CD14-positive monocyte (primary cell): Measurements from ENCODE around the gene DNAAF1. TPM values are rescaled to one million over a fixed set of nuclear protein-coding genes. Genes with fewer than 3 reads are reported as not detected.

Experiments used
- DNase-seq, 3 donors: peaks; one replicate each; pipeline ENCODE4 v3.0.0-alpha.2; 2011 to 2022
- H2AFZ ChIP-seq: 2 replicates; pipeline ENCODE4 v1.6.0; 2012; ENCODE audit warnings: mild to moderate bottlenecking, low read depth, low read length, inconsistent platforms; ENCODE audit not compliant: insufficient read depth, poor library complexity, severe bottlenecking
- H3K27ac ChIP-seq, 2 donors: 1 replicate in 1 of 2; 2 replicates in 1 of 2; pipeline ENCODE4 v1.5.1; 2012 to 2013; ENCODE audit warnings: low read length in 2 of 2, control low read depth in 1 of 2, inconsistent platforms in 1 of 2, low read depth in 1 of 2, mild to moderate bottlenecking in 1 of 2
- H3K27me3 ChIP-seq, 2 donors: one replicate each; pipeline versions ENCODE4 v1.6.0 to v1.6.1; 2011 to 2013; ENCODE audit warnings: low read length in 2 of 2; ENCODE audit not compliant: control insufficient read depth in 2 of 2, insufficient read depth in 2 of 2
- H3K36me3 ChIP-seq, 2 donors: replicated peaks in 1 of 2; 1 replicate in 1 of 2; 2 replicates in 1 of 2; pipeline versions ENCODE4 v1.5.1 to v1.6.1; 2012 to 2013; ENCODE audit warnings: low read length in 2 of 2, control low read depth in 1 of 2, inconsistent platforms in 1 of 2, mild to moderate bottlenecking in 1 of 2; ENCODE audit not compliant: insufficient read depth in 2 of 2, control insufficient read depth in 1 of 2
- H3K4me1 ChIP-seq, 2 donors: 1 replicate in 1 of 2; 2 replicates in 1 of 2; pipeline versions ENCODE4 v1.5.1 to v1.6.1; 2012 to 2013; ENCODE audit warnings: low read length in 2 of 2, control low read depth in 1 of 2, inconsistent platforms in 1 of 2, mild to moderate bottlenecking in 1 of 2, moderate library complexity in 1 of 2; ENCODE audit not compliant: insufficient read depth in 2 of 2, control insufficient read depth in 1 of 2
- H3K4me2 ChIP-seq: replicated peaks from 2 replicates; pipeline ENCODE3; 2012; ENCODE audit warnings: low read length, moderate library complexity, mild to moderate bottlenecking; ENCODE audit not compliant: poor library complexity, severe bottlenecking; ENCODE audit errors: extremely low read depth
- H3K4me3 ChIP-seq, 3 experiments: fragments of 200-600 bp in 1 of 3; sonication (generic) in 1 of 3; replicated peaks in 1 of 3; 1 replicate in 2 of 3; 2 replicates in 1 of 3; pipeline ENCODE4 v1.5.1; 2011 to 2013; ENCODE audit warnings: low read length in 3 of 3, mild to moderate bottlenecking in 3 of 3, control low read depth in 2 of 3, low read depth in 2 of 3, inconsistent platforms in 1 of 3, moderate library complexity in 1 of 3
- H3K79me2 ChIP-seq: 2 replicates; pipeline ENCODE4 v1.6.0; 2012; ENCODE audit warnings: mild to moderate bottlenecking, control low read depth, inconsistent platforms, low read length, moderate library complexity; ENCODE audit not compliant: insufficient read depth
- H3K9ac ChIP-seq: 2 replicates; pipeline ENCODE4 v1.6.0; 2017; ENCODE audit warnings: low read length, mild to moderate bottlenecking; ENCODE audit not compliant: insufficient read depth, poor library complexity, severe bottlenecking
- H3K9me3 ChIP-seq, 2 donors: replicated peaks in 1 of 2; 1 replicate in 1 of 2; 2 replicates in 1 of 2; pipeline versions ENCODE4 v1.5.1 to v1.6.1; 2012 to 2013; ENCODE audit warnings: low read length in 2 of 2, control low read depth in 1 of 2; ENCODE audit not compliant: control insufficient read depth in 1 of 2, insufficient read depth in 1 of 2
- H4K20me1 ChIP-seq: 2 replicates; pipeline ENCODE4 v1.6.0; 2012; ENCODE audit warnings: mild to moderate bottlenecking, low read length, control low read depth, moderate library complexity; ENCODE audit not compliant: insufficient read depth
- H3K27ac Mint-ChIP-seq, 7 donors: one replicate each; pipeline ENCODE4 v1.8.0; 2020; ENCODE audit warnings: mild to moderate bottlenecking in 7 of 7, mixed read lengths in 7 of 7, moderate library complexity in 6 of 7, inconsistent platforms in 2 of 7
- H3K27me3 Mint-ChIP-seq, 3 donors: one replicate each; pipeline ENCODE4 v1.8.0; 2021 to 2022; ENCODE audit warnings: low read depth in 3 of 3, mild to moderate bottlenecking in 3 of 3, mixed read lengths in 3 of 3, moderate library complexity in 3 of 3, inconsistent platforms in 1 of 3
- H3K36me3 Mint-ChIP-seq, 2 donors: one replicate each; pipeline ENCODE4 v1.8.0; 2020; ENCODE audit warnings: mixed read lengths in 2 of 2, inconsistent platforms in 1 of 2, mild to moderate bottlenecking in 1 of 2
- H3K4me1 Mint-ChIP-seq: one replicate; pipeline ENCODE4 v1.8.0; 2020; ENCODE audit warnings: mild to moderate bottlenecking, mixed read lengths
- H3K4me3 Mint-ChIP-seq, 2 donors: one replicate each; pipeline ENCODE4 v1.8.0; 2020; ENCODE audit warnings: mild to moderate bottlenecking in 2 of 2, mixed read lengths in 2 of 2, moderate library complexity in 1 of 2
- H3K9me3 Mint-ChIP-seq, 7 donors: one replicate each; pipeline ENCODE4 v1.8.0; 2020 to 2022; ENCODE audit warnings: mixed read lengths in 7 of 7, mild to moderate bottlenecking in 6 of 7, moderate library complexity in 6 of 7, inconsistent platforms in 2 of 7
- CTCF ChIP-seq: fragments of 200-600 bp; IDR thresholded peaks from one replicate; pipeline ENCODE4 v1.8.0; 2022; ENCODE audit warnings: antibody characterized with exemption, mild to moderate bottlenecking
- WGBS: methylation state at CpG from one replicate; pipeline ENCODE4 v1.1.5; 2013; ENCODE audit warnings: missing lambda C conversion rate; ENCODE audit not compliant: insufficient coverage; 5-methylcytosine and 5-hydroxymethylcytosine counted together
- intact Hi-C, 2 donors: fragments of 100-400 bp; cut with micrococcal nuclease; formaldehyde crosslinking; loops; one replicate each; pipeline versions ENCODE4 v1.15.0 to v1.15.1; 2023
- polyA plus RNA-seq, 3 donors: library from polyadenylated mRNA; depleted of rRNA in 1 of 3; unstranded in 2 of 3; stranded (reverse) in 1 of 3; fragments of 300-500 nt in 2 of 3; fragments of >200 nt in 1 of 3; fragmentation: Illumina TruSeq in 2 of 3; gene quantifications; 1 replicate in 2 of 3; 2 replicates in 1 of 3; pipeline ENCODE4 v1.2.3, GENCODE V29; 2012 to 2021

The DNAAF1 gene
- polyA plus RNA-seq, 3 donors, result 0.23 to 14.6 TPM; not detected in 1

- Histone ChIP-seq H3K27ac (no peak within 1 kb of the TSS), H3K27me3 (no peaks in the 10 kb centered on the region), H3K36me3 (no peaks in the 10 kb centered on the region), H3K9me3 (no peaks in the 10 kb centered on the region), H3K4me3 (no peak within 1 kb of the TSS), H2AFZ (no peak within 1 kb of the TSS), H4K20me1 (no peaks in the 10 kb centered on the region), H3K4me1 (peaks cover 9 to 15% of the 10 kb centered on the region in 2 donors), H3K9ac (no peak within 1 kb of the TSS), H3K4me2 (no peak within 1 kb of the TSS), H3K79me2 (peaks cover 10% of the 10 kb centered on the region)
- Mint-ChIP-seq H3K36me3 (no peaks in the 10 kb centered on the region), H3K27ac (peak within 1 kb of the TSS in 1 of 7 donors; percentile 19), H3K9me3 (no peaks in the 10 kb centered on the region), H3K27me3 (peaks cover 0 to 14% (median 5%) of the 10 kb centered on the region in 3 donors), H3K4me1 (peaks cover 17% of the 10 kb centered on the region), H3K4me3 (no peak within 1 kb of the TSS)
- DNase-seq, result no peak
- intact Hi-C loops, result loop anchor here in 1 of 2 donors (10.0 kb wide), 1 partner anchor 46 kb away; the partner anchor contains the start of genes DNAAF1 and HSDL1
- 94% methylated on average over 46 of the region's 47 CpGs for WGBS
- TF ChIP-seq CTCF, result no peak
Measured at GRCh38 chr16:84190731-84191388, 45.8 kb downstream of the DNAAF1 start, which contains the start of gene ADAD2. Gene ADAD2, plus strand, starts transcription at chr16:84191157. Its CDS starts 74 bp downstream, at chr16:84191231.

GRCh38 chr16:84191466-84191865 lies 46.4 kb downstream of the DNAAF1 start:
- Mint-ChIP-seq H3K9me3 (no peaks in the 10 kb centered on the region), H3K4me1 (peaks cover 13% of the 10 kb centered on the region), H3K27me3 (peaks cover 0 to 14% (median 5%) of the 10 kb centered on the region in 3 donors), H3K27ac (no peak overlapping the region), H3K36me3 (no peaks in the 10 kb centered on the region), H3K4me3 (no peak overlapping the region)
- Histone ChIP-seq H2AFZ (no peak overlapping the region), H3K9me3 (no peaks in the 10 kb centered on the region), H3K4me3 (no peak overlapping the region), H3K9ac (no peak overlapping the region), H3K4me2 (no peak overlapping the region), H3K4me1 (peaks cover 3 to 9% of the 10 kb centered on the region in 2 donors), H3K27me3 (no peaks in the 10 kb centered on the region), H3K27ac (no peak overlapping the region), H3K79me2 (peaks cover 4% of the 10 kb centered on the region), H3K36me3 (no peaks in the 10 kb centered on the region), H4K20me1 (no peaks in the 10 kb centered on the region)
- intact Hi-C loops, result loop anchor here in 1 of 2 donors (10.0 kb wide), 1 partner anchor 47 kb away; the partner anchor contains the start of genes DNAAF1 and HSDL1
- 95% methylated on average over 14 of the region's 16 CpGs for WGBS
- DNase-seq, result no peak
- TF ChIP-seq CTCF, result no peak
